Stimulated activated CD4-positive, alpha-beta T cell treated with anti-CD3 and anti-CD28 coated beads, Interleukin-2, amount 100 ng/mL, for 4 hours (primary cell): ENCODE results near the gene ABCA4.
"Not testable (repeated sequence)": the region's sequence is repeated elsewhere in the genome, so short reads cannot be mapped to it uniquely, and the experiment has no call there.

Experiments used
- DNase-seq: peaks from one replicate; pipeline ENCODE4 v3.0.0-alpha.2; 2020; ENCODE audit warnings: low read depth

ABCA4 gene

DNA sequence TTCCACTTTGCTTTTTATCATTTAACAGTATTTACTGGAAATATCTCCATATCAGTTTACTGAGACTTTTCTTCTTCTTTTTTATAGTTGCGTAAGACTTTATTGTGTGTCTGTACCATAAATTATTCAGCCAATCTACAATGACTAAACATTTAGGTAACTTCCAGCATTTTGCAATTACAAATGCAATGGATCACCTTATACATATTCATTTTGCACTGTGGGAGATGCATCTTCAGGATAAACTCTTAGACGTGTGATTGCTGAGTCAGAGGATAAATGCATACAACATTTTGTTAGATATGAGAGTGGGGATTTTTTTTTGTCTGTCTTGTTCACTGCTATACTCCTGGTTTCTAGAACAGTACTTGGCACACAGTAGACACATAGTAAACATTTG is 116.0 kb downstream of the ABCA4 start:
- DNase-seq = no peak

DNA sequence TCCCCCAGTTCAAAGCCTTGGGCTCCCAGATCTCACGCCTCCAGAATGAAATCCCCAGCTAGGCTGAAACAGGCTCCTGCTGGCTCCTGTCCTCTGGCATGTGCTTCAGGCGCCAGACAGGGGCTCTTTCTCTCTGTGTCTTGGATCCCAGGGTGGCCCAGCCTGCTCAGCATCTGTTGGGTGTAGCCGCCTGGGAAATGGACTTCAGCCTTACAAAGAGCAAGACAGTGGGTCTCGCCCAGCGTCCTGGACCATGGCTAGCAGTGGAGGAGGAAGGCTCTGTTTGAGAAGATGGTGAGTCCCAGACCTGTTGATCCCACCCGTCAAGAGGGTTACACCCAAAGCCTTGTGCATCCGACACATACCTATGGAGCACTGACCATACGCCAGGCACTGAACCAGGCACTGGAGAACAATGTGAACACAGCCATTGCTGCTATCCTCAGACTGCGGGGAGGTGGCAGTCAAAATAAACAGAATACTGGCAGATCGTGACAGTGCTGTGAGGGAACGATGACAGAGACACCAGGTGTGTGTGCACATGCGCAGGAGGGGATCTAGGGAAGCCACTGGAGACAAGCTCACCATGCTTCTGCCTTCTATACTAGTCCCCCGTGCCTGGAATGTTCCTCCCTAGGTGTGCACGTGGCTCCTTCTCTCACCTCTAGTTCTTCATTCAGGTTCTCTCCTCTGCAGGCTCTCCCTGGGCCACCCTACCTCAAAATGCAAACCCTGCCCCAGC is 118.7 kb downstream of the ABCA4 start:
- DNase-seq = no peak

DNA sequence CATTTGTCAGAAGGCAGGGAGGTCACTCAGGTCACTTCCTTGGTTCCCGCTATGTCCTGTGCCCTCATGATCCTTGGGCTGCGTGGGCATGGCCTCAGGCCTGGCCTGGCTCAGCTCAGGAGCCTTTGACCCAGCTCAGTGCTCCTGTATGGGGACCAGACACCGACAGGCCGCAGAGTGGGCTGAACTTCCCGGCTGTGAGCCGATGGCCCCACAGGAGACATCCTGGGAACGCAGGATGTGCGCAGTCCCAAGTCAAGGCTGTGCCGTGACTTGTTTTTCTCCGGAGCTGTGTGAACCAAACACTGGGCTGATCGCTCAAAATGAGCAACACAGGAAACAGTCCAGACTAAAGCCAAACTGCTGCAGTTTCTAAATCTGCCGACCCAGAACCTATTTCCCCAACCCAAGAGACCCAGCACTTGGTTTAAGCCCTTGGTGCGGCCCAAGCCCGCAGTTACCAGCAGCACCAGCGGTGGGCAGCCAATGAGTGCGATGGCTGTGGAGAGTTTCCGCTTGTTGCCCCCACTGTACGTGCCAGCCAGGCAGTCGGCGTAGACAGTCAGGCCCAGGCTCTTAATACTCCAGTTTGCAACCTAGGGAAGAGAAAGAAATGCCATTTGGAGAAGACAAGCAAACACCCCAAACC is 119.4 kb downstream of the ABCA4 start:
- no peak for DNase-seq

DNA sequence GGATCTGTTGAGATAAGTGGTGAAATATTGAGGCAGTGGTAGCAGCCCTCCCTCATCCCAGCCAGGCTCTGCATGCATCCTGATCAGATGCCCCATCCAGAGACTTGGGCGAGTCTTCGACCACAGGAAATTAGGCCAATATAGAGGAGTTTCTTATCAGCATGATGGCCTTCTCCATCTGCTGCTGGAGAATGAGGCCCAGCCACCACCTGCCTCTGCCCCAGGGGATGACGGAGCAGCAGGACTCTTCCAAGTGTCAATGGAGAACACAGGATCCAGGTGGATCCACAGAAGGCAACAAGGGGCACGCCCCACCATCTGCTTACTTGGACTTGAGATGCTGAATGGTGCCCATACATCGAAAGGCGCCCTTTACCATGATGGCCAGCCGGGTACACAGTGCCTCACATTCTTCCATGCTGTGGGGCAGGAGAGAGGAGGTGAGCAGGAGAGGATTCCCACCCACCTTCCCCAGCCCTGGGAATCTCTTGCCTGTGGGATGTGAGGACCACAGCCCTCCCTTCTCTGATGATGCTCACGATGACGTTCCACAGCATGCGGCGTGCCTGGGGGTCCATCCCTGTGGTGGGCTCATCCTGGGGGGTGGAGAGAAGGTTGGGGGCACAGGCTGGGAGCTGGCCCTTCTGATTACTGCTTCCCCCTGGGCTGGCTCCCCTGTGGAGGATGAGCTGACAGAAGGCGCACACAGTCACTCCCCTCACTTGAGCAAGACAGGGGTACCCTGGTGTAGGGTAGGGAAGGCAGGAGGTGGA is 120.3 kb downstream of the ABCA4 start:
- no peak for DNase-seq

DNA sequence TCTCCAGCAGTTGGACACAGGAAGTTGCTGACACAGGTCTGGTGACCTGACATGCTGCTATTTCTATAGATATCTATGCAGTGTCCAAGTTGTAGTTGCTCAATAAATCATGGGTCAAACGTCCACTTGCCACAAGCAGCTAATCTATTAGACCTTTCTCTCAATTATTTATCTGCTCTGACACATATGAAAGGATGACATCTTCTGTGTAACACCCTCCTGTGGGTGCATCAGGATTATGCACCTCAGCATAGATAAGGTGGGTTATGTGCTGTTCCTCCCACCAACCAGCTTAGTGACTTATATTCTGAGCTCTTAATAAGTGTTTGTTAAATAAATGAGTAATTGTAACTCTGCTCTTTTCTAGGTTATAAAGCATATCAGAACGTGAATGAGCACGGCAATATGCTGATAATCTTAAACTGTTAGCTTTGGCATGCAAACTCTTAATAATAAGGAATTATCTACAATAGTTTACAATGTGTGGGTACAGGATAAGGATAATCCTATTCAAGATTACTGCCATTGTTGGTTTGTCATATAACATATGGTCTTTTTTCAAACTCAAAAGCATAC is 121.0 kb downstream of the ABCA4 start:
- no peak for DNase-seq

DNA sequence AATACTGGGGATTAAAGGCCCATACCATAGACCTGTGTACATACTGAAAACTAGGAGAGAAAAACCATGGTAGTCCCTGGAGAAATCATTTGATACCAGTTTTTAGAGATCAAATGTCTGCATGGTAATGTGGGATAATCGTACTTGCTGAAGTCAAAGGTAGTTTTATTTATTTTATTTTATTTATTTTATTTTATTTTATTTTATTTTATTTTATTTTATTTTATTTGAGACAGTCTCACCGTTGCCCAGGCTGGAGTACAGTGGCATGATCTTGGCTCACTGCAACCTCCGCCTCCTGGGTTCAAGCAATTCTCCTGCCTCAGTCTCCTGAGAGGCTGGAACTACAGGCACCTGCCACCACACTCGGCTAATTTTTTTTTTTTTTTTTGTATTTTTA is 122.4 kb downstream of the ABCA4 start:
- not testable (repeated sequence) for DNase-seq

DNA sequence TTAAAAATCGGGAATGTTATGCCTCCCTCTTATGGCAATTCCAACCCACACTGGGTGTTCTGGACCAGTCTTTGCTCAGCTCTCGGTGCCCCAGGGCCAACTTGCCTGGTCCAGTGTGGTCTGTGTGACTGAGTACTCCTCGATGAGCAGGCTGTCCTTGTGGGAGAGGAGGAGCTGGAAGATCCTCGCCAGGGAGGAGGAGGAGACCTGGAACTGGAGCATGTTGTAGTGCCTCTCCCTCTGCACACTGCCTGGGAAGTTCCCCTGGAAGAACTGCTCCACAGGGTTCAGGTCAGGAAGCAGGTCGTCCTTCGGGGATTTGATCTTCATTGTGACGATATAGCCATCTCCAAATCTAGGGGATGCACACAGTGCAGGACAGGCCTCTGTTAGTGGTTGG is 123.2 kb downstream of the ABCA4 start:
- DNase-seq = no peak

DNA sequence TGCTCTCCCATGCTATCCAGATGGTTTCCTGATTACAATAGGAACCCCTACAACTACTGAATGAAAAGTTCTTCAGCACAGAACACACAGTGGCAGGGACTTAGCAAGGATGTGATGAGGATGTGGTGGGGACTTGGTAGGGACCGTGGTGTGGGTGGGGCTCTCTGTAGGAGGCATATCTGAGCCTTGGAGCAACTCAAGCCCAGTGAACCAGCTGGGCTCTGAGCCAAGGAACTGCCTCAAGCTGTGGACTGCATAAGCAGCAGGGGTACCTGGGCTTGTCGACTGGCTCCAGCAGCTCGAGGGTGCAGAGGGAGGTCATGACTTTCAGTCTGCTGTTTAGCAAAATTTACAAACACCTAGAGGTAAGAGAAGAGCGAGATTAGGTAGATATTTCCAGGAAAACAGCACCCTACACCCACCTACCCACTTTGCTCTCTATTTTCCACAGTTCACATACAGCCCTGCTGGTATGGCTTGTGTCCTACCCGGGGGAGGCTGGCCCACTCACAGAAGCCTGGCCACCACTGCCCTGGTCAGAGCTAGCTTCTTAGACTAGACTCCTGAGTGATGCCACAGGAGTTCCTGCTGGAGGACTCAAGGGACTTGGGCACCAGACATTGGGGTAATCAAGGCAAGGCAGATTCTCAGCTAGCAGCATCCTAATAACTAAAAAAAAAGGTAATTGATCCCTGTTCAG is 125.0 kb downstream of the ABCA4 start:
- no peak for DNase-seq

DNA sequence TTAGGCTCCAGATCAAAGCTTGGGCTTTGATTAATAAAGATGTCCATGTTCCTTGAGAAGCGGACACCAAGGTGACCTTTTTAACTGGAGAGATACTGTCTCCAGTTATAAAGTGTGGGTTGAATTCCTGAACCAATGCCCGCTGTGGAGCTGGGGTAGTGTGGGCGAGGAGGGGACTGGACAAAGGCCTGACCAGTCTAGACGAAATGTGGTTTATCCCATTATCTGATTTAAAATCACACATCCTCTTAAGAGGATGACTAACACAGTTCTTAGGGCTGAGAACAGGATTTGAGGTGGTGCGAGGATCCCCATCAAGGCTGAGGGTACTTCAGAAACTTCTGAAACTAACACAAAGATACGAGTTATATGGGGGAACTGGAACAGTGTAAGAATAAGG is 127.2 kb downstream of the ABCA4 start:
- no peak for DNase-seq

DNA sequence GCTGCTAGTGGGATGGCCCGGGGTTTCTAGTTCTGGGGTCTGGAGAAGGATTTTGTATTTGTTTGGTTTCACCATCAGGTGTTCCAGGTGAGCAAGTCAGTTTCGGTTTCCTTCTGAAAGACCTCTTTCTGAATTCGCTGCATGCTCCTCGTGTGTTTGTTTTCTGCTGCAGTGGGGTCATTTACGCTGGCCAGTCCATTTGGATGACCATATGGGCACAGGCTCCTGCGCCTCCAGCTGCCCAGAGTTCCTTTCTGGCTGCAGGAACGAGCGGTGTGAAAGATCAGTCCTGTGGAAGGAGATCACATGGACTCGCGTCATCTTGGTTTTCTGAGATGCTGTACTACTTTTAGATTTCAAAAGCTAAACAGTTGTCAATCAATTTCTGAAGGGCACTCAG is 128.0 kb downstream of the ABCA4 start:
- DNase-seq = no peak

DNA sequence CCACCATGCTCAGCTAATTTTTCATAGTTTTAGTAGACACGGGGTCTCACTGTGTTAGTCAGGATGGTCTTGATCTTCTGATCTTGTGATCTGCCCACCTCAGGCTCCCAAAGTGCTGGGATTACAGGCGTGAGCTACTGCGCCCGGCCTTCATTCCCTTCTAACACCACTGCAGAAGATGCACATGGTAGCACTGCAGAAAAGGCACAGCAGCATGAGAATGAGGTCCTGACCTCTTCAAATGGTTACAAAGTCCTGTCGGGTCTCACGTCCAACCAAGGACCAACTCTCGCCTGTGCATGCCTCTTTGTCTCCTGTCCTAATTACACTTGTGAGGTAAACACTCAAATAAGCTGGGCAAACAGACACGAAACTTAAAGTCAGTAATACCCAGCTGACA is 128.8 kb downstream of the ABCA4 start:
- DNase-seq = no peak

DNA sequence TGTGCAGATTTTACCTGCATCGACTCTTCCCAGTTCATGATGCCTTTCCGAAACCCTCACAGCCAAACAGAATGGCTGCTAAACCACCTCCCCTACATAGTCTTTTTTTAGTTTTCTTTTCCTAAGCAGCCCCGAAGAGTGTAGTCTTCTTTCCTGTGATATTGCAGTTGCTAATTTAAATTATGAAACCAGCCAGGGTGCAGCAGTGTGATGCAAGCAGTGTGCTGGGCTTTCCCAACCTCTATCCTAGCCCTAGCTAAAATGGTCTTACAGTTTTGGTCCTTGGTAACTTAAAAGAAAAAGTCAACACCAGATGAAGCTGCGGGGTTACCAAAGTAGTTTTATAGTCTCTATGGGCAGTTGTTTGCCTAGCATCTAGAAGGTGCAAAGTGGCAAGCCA is 129.7 kb downstream of the ABCA4 start:
- no peak for DNase-seq

DNA sequence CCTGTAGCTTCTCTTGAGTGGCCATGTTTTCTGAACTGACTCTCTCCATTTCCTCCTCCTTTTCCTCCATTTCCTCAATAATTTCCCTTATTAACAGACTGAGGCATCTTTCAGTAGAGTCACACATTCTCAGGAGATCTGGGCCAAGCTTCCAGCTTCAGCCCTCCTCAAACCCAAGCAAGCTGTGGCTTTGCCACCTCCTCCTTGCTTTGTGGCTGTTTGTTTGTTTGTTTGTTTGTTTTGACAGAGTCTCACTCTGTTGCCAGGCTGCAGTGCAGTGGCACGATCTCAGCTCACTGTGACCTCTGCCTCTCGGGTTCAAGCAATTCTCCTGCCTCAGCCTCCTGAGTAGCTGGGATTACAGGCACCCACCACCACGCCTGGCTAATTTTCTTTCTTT is 130.5 kb downstream of the ABCA4 start:
- DNase-seq = not testable (repeated sequence)

DNA sequence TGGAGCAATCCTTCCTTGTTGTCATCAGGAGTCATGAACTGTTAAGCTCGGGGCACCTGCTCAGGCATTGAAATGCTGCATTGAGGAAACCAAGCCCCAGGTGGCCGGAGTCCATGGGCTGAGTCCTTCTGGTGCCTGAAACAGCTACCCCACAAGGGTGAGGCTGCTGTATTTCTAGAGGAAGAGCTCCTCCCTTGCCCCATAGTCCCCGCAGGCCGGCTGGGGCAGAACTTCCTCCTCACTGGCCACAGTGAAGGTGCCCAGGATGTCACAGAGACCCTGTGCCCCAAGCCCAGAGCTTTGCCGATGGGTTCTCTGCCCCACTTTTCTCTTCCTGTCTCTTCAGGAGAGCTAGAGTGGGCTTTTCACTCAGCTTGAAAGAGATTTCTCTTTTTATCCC is 130.9 kb downstream of the ABCA4 start:
- no peak for DNase-seq

DNA sequence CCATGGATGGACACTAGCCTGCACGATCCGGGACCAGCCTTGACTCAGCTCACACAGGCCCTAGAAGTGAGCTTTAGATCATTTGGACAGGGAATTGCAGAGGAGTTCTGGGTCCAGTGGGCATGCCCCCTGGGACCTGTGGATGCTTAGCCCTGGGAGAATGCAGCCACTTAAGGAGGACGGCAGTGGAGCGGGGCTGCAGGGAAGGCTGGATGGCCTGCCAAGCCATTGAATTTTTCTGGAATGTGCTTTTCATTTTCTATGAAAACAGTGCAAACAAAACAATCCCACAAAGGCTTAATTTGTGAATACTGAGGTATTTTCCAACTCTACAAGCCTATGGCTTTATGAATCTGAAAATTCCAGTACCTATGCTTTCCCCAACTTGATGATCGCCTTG is 131.3 kb downstream of the ABCA4 start:
- DNase-seq = no peak

DNA sequence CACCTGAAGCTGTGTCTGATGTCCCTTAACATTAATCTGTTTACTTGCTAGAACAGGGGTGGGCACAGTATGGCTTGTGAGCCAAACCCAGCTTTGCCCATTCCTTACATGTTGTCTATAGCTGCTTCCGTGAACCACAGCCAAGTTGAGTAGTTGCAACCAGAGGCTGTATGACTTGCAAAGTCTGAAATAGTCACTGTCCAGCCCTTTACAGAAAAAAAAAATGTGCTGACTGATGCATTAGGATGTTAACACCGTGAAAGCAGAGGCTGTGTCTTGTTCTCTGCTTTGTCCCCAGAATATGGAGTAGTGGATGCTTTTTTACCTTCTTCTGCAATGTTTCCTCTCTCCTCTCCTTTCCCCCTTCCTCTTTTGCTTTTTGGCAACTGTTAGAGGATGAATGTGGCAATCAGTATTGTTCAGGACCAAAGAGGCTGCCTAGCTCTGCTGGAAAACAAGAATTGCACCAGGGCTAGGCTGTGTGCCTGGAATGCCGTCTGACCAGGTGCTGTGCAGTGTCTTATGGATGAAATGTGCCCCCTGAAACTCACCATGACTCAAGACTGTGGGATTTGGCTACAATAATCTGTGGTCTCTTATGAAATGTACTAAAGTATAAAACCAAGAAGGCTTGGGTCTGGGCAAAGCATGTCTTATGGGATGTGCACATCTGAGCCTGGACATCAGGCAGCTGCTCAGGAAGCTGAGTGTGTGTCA is 132.2 kb downstream of the ABCA4 start:
- DNase-seq = no peak

DNA sequence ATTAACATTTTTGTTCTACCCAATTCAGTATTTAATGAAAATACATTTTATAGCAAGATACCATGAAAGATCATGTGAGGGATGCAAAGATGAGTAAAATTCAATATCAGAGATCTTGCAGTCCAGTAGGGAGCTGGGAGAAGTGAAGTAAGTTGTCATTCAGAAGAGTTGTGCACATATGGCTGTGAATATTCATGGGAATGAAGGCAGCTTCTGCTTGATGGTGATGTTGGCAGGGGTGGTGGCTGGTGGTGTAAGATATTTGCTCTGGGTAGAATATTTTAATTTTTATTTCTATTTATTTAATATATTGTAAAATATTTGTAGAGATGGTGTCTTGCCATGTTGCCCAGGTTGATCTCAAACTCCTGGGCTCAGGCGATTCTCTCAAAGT is 139.7 kb downstream of the ABCA4 start:
- no peak for DNase-seq

DNA sequence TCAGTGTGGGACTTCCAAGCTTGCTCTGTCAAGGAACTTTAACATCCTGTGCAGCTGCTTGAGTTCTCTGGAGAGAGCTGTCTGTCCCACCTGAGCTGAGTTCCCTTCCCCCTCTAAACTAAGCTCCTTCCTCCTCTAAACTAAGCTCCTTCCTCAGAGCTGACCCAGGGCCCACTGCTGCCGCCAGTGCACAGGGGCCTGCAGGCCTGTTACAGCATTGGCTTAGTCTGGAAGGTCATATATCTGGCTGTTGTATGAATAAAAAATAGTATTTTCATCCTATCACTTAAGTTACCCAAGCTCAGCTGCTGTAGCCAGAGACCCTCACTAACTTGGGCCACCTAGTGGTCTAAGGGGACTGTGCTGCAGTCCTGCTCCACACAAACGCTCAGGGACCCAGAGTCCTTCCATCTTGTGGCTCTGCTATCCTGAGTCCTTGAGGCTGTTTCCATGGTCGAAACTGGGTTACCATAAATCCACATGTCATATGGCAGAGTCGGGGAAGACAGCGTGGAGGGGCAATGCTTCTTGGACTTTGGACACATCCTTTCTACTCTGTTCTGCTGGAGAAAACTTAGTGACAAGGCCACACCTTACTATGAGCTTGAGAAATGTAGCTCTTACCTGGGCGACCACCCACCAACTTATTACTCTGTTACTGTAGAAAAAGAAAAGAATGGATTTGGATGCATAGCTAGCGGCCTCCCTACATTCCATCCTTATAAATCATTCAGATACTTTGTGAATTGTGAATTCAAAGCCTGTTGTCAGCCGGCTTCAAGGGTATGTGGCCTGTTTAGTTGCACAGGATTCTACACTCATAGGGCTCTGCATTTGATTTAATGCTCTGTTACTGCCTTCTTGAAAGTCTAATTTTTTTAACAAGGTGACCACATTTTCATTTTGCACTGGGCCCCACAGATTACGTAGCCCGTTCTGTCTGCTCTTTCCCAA is 140.4 kb downstream of the ABCA4 start:
- DNase-seq = no peak

DNA sequence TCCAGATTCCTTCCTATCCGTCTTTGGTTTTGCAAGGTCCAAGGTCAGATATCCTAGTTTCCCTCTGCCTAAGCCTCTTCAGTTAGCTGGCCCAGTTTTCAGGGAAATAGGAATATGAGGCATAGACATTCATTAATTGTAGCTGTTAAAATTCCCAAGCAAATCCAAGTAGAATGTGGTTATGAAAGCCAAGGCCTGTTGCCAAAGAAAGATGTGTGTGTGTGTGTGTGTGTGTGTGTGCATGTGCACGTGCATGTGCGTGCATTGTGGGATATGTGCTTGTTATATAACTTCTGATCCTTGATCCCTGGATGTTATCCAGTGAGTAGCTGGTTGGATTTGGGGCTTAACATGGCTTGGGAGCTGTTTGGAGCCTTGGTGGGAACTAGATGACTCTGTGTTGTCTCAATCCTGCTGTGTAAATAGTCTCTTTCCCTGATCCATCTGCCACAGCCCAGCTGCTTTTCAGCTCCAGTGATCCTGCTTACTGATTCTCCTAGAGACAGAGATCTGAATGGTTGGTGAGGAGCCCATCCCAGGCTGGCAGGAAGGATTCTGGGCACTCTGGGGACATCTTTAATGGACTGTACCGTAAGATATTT is 141.1 kb downstream of the ABCA4 start:
- DNase-seq = no peak
